HEK293 (cell line): Measurements from ENCODE around the gene RBM34.
"Not testable (repeated sequence)": the region's sequence is repeated elsewhere in the genome, so short reads cannot be mapped to it uniquely, and the experiment has no call there.

Source experiments
- CTCF ChIA-PET: fragments of 350-600 bp; formaldehyde crosslinking; extraction: SDS; loops from one replicate; lab custom pipeline; 2021; ENCODE audit warnings: antibody characterized with exemption; lab: Yijun Ruan, JAX
- POLR2A ChIA-PET: fragments of 300-600 bp; formaldehyde crosslinking; extraction: SDS; loops from one replicate; lab custom pipeline; 2020; ENCODE audit warnings: antibody characterized with exemption, inconsistent platforms; lab: Yijun Ruan, JAX
- H3K27ac ChIP-seq: fragments of 200-500 bp; sonication (Bioruptor generic); 2 replicates; pipeline ENCODE4 v1.5.1; 2014; ENCODE audit warnings: low read depth, low read length, control low read depth, inconsistent platforms; ENCODE audit errors: extremely low read depth
- H3K36me3 ChIP-seq, 2 experiments: fragments of 200-500 bp in 1 of 2; sonication (Bioruptor generic) in 1 of 2; 1 replicate in 1 of 2; 2 replicates in 1 of 2; pipeline ENCODE4 v1.5.1; 2014 to 2017; ENCODE audit warnings: inconsistent platforms in 2 of 2, low read length in 2 of 2; ENCODE audit not compliant: control insufficient read depth in 2 of 2, insufficient read depth in 1 of 2
- H3K4me1 ChIP-seq: fragments of 200-500 bp; sonication (Bioruptor generic); 2 replicates; pipeline ENCODE4 v1.5.1; 2014; ENCODE audit warnings: mild to moderate bottlenecking, low read length, inconsistent platforms; ENCODE audit not compliant: control insufficient read depth, insufficient read depth
- H3K4me3 ChIP-seq: 2 replicates; pipeline ENCODE4 v1.5.1; 2011; ENCODE audit warnings: low read depth, mild to moderate bottlenecking, control low read depth, low read length, moderate library complexity
- H3K9me3 ChIP-seq: fragments of 200-500 bp; sonication (Bioruptor generic); 2 replicates; pipeline ENCODE4 v1.5.1; 2014; ENCODE audit warnings: low read depth, low read length, inconsistent platforms; ENCODE audit not compliant: control insufficient read depth, insufficient read depth
- BCL11B ChIP-seq: fragments of 450-650 bp; formaldehyde crosslinking; IDR thresholded peaks from 2 replicates; pipeline ENCODE4 v1.5.1; 2016; ENCODE audit warnings: low read depth, missing biosample characterization, missing genetic modification characterization
- IKZF3 ChIP-seq: fragments of 450-650 bp; IDR thresholded peaks from 2 replicates; pipeline ENCODE4 v1.5.0; 2018; ENCODE audit warnings: missing biosample characterization, mild to moderate bottlenecking, missing genetic modification characterization, moderate library complexity
- KLF1 ChIP-seq: fragments of 450-650 bp; formaldehyde crosslinking; IDR thresholded peaks from 2 replicates; pipeline ENCODE4 v1.5.1; 2016; ENCODE audit warnings: missing biosample characterization, missing genetic modification characterization
- KLF8 ChIP-seq: fragments of 450-650 bp; formaldehyde crosslinking; IDR thresholded peaks from 2 replicates; pipeline ENCODE4 v1.5.1; 2016; ENCODE audit warnings: missing biosample characterization, missing genetic modification characterization
- PRDM1 ChIP-seq: fragments of 450-650 bp; formaldehyde crosslinking; IDR thresholded peaks from 2 replicates; pipeline ENCODE4; 2016; ENCODE audit warnings: missing biosample characterization, missing genetic modification characterization
- SCRT2 ChIP-seq: fragments of 450-650 bp; formaldehyde crosslinking; IDR thresholded peaks from 2 replicates; pipeline ENCODE4 v1.5.1; 2016; ENCODE audit warnings: missing biosample characterization, missing genetic modification characterization
- ZBTB17 ChIP-seq: fragments of 450-650 bp; formaldehyde crosslinking; IDR thresholded peaks from 2 replicates; pipeline ENCODE4 v1.5.1; 2016; ENCODE audit warnings: missing biosample characterization, missing genetic modification characterization
- ZNF121 ChIP-seq: fragments of 450-650 bp; formaldehyde crosslinking; IDR thresholded peaks from 2 replicates; pipeline ENCODE4 v1.5.1; 2016; ENCODE audit warnings: missing biosample characterization, missing genetic modification characterization
- ZNF157 ChIP-seq: fragments of 450-650 bp; formaldehyde crosslinking; IDR thresholded peaks from 2 replicates; pipeline ENCODE4 v1.5.1; 2016; ENCODE audit warnings: missing biosample characterization, missing genetic modification characterization
- ZNF16 ChIP-seq: fragments of 450-650 bp; formaldehyde crosslinking; IDR thresholded peaks from 2 replicates; pipeline ENCODE4 v1.5.1; 2016; ENCODE audit warnings: low read depth, missing biosample characterization, missing genetic modification characterization
- ZNF174 ChIP-seq: fragments of 450-650 bp; formaldehyde crosslinking; IDR thresholded peaks from 2 replicates; pipeline ENCODE4 v1.5.0; 2017; ENCODE audit warnings: missing biosample characterization, mild to moderate bottlenecking, missing genetic modification characterization
- ZNF175 ChIP-seq: fragments of 450-650 bp; formaldehyde crosslinking; IDR thresholded peaks from 2 replicates; pipeline ENCODE4 v1.5.1; 2016; ENCODE audit warnings: missing biosample characterization, missing genetic modification characterization
- ZNF221 ChIP-seq: fragments of 450-650 bp; formaldehyde crosslinking; IDR thresholded peaks from 2 replicates; pipeline ENCODE4 v1.5.1; 2017; ENCODE audit warnings: missing biosample characterization, missing genetic modification characterization, borderline replicate concordance
- ZNF785 ChIP-seq: fragments of 450-650 bp; formaldehyde crosslinking; IDR thresholded peaks from 2 replicates; pipeline ENCODE4 v1.5.1; 2016; ENCODE audit warnings: missing biosample characterization, missing genetic modification characterization
- ZNF792 ChIP-seq: fragments of 450-650 bp; formaldehyde crosslinking; IDR thresholded peaks from 2 replicates; pipeline ENCODE4 v1.5.1; 2016; ENCODE audit warnings: missing biosample characterization, missing genetic modification characterization
- ZNF830 ChIP-seq: fragments of 450-650 bp; IDR thresholded peaks from 2 replicates; pipeline ENCODE4 v1.5.0; 2018; ENCODE audit warnings: missing biosample characterization, missing genetic modification characterization, low read depth, mild to moderate bottlenecking, moderate library complexity
- TF ChIP-seq, protein P1 (sequence below): fragments of 450-650 bp; formaldehyde crosslinking; IDR thresholded peaks from 2 replicates; pipeline ENCODE4 v1.5.1; 2016; ENCODE audit warnings: missing biosample characterization, missing genetic modification characterization
- TF ChIP-seq, protein P2 (sequence below): fragments of 450-650 bp; formaldehyde crosslinking; IDR thresholded peaks from 2 replicates; pipeline ENCODE4 v1.5.0; 2017; ENCODE audit warnings: missing biosample characterization, missing genetic modification characterization, borderline replicate concordance
- TF ChIP-seq, protein P3 (sequence below): fragments of 450-650 bp; formaldehyde crosslinking; conservative IDR thresholded peaks from 2 replicates; pipeline ENCODE4 v1.5.1; 2016; ENCODE audit warnings: low read depth, missing biosample characterization, missing genetic modification characterization

Gene RBM34

DNA sequence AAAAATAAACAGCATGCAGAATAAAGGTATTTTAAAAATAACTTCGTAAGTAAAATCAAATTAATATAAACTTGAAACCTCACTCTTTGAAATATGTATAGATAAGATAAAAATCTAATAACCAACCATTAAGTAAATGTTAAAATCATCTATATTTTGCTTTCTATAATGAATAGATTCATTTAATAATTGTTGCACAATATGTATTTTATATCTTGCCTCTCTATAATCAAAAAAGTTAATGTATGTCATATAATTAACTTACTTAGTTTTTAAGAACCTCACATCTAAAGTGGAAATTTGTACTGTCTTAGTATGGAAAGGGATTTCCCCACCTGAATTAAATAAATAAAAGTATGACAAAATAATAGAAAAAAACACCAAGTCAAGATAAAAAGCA, 42.4 kb upstream of the RBM34 start (continued):
- TF ChIP-seq KLF8 (tag by site-specific recombination) (no peak), ZNF221 (tag by site-specific recombination) (no peak), ZNF157 (tag by site-specific recombination) (no peak), ZNF175 (tag by site-specific recombination) (no peak), BCL11B (tag by site-specific recombination) (no peak), ZNF16 (tag by site-specific recombination) (no peak)

DNA sequence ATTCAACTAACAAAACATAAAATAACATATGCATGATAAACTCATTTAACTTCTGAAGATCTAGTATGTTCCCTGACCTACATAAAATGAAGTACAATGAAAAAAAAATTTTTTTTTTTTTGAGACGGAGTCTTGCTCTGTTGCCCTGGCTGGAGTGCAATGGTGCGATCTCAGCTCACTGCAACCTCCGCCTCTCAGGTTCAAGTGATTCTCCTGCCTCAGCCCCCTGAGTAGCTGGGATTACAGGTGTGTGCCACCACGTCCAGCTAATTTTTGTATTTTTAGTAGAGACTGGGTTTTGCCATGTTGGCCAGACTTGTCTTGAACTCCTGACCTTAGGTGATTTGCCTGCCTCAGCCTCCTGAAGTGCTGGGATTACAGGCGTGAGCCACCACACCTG, 41.4 kb upstream of the RBM34 start:
- peak; percentile 77 for TF ChIP-seq ZNF121 (tag by site-specific recombination)
- peaks cover 13 to 38% of the 10 kb centered on the region in 2 experiments for H3K36me3 ChIP-seq
- H3K4me1 ChIP-seq, H3K27ac ChIP-seq, H3K4me3 ChIP-seq, H3K9me3 ChIP-seq, POLR2A ChIA-PET: not testable (repeated sequence)
- CTCF ChIA-PET = interaction anchor here (1.2 kb wide), 1 partner anchor 13 kb away, joined by 4 read pairs; no protein-coding TSS in a partner anchor

DNA sequence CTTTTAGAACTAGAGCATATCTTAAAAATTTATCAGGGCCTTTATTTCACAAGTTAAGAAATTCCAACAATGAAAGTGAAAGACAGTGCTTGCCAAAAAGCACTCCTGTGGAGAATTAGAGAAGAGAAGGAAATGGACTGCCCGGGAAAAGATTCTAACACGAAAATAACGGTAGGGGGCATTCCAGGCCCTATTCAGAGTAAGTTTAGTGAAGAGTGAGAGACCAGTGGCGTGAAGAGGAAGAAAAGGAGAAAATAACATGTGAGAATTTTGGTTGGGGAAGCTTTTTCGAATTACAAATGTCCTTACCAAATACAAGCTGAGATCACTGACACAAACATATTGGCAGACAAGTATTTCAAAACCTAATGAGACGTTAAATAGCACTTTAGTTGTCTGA, 38.4 kb upstream of the RBM34 start:
- no peaks in the 10 kb centered on the region for H3K9me3 ChIP-seq
- TF ChIP-seq IKZF3 (tag by site-specific recombination) (no peak), ZBTB17 (no peak), PRDM1 (tag by site-specific recombination) (peak; percentile 91)
- TF ChIP-seq, protein P1, sequence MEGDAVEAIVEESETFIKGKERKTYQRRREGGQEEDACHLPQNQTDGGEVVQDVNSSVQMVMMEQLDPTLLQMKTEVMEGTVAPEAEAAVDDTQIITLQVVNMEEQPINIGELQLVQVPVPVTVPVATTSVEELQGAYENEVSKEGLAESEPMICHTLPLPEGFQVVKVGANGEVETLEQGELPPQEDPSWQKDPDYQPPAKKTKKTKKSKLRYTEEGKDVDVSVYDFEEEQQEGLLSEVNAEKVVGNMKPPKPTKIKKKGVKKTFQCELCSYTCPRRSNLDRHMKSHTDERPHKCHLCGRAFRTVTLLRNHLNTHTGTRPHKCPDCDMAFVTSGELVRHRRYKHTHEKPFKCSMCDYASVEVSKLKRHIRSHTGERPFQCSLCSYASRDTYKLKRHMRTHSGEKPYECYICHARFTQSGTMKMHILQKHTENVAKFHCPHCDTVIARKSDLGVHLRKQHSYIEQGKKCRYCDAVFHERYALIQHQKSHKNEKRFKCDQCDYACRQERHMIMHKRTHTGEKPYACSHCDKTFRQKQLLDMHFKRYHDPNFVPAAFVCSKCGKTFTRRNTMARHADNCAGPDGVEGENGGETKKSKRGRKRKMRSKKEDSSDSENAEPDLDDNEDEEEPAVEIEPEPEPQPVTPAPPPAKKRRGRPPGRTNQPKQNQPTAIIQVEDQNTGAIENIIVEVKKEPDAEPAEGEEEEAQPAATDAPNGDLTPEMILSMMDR (tag by site-specific recombination) = peak; percentile 51; the same call in 1 of the 2 replicates
- no peak overlapping the region for H3K27ac ChIP-seq
- peaks cover 19 to 49% of the 10 kb centered on the region in 2 experiments for H3K36me3 ChIP-seq
- POLR2A ChIA-PET = no interaction called here
- CTCF ChIA-PET = no interaction called here
- H3K4me1 ChIP-seq = no peaks in the 10 kb centered on the region
- H3K4me3 ChIP-seq = no peak overlapping the region

DNA sequence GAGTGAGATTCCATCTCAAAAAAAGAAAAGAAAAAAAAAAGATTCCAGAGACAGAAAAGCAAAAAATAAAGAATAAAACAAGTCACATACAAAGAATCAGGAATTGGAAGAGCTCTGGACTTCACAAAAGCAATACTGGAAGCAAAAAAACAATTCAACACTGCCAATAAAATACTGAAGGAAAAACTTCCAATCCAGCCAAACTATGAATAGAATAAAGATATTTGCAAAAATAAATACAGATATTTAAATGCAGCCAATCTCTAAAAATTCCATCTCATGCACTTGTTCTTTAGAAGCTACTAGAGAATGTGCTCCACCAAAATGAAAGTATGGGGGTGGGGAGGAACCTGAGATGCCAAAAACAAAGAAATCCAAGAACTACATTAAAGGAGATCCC, 29.4 kb upstream of the RBM34 start:
- CTCF ChIA-PET = interaction anchor here (0.6 kb wide), 2 partner anchors 87 to 1037 kb away, joined by 3 read pairs; no protein-coding TSS in a partner anchor
- TF ChIP-seq ZNF792 (tag by site-specific recombination) (no peak), KLF1 (tag by site-specific recombination) (no peak), SCRT2 (tag by site-specific recombination) (no peak), ZNF830 (no peak), ZNF174 (no peak), ZNF785 (tag by site-specific recombination) (no peak)
- TF ChIP-seq, protein P2, sequence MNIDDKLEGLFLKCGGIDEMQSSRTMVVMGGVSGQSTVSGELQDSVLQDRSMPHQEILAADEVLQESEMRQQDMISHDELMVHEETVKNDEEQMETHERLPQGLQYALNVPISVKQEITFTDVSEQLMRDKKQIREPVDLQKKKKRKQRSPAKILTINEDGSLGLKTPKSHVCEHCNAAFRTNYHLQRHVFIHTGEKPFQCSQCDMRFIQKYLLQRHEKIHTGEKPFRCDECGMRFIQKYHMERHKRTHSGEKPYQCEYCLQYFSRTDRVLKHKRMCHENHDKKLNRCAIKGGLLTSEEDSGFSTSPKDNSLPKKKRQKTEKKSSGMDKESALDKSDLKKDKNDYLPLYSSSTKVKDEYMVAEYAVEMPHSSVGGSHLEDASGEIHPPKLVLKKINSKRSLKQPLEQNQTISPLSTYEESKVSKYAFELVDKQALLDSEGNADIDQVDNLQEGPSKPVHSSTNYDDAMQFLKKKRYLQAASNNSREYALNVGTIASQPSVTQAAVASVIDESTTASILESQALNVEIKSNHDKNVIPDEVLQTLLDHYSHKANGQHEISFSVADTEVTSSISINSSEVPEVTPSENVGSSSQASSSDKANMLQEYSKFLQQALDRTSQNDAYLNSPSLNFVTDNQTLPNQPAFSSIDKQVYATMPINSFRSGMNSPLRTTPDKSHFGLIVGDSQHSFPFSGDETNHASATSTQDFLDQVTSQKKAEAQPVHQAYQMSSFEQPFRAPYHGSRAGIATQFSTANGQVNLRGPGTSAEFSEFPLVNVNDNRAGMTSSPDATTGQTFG (tag by site-specific recombination) = no peak
- TF ChIP-seq, protein P3, sequence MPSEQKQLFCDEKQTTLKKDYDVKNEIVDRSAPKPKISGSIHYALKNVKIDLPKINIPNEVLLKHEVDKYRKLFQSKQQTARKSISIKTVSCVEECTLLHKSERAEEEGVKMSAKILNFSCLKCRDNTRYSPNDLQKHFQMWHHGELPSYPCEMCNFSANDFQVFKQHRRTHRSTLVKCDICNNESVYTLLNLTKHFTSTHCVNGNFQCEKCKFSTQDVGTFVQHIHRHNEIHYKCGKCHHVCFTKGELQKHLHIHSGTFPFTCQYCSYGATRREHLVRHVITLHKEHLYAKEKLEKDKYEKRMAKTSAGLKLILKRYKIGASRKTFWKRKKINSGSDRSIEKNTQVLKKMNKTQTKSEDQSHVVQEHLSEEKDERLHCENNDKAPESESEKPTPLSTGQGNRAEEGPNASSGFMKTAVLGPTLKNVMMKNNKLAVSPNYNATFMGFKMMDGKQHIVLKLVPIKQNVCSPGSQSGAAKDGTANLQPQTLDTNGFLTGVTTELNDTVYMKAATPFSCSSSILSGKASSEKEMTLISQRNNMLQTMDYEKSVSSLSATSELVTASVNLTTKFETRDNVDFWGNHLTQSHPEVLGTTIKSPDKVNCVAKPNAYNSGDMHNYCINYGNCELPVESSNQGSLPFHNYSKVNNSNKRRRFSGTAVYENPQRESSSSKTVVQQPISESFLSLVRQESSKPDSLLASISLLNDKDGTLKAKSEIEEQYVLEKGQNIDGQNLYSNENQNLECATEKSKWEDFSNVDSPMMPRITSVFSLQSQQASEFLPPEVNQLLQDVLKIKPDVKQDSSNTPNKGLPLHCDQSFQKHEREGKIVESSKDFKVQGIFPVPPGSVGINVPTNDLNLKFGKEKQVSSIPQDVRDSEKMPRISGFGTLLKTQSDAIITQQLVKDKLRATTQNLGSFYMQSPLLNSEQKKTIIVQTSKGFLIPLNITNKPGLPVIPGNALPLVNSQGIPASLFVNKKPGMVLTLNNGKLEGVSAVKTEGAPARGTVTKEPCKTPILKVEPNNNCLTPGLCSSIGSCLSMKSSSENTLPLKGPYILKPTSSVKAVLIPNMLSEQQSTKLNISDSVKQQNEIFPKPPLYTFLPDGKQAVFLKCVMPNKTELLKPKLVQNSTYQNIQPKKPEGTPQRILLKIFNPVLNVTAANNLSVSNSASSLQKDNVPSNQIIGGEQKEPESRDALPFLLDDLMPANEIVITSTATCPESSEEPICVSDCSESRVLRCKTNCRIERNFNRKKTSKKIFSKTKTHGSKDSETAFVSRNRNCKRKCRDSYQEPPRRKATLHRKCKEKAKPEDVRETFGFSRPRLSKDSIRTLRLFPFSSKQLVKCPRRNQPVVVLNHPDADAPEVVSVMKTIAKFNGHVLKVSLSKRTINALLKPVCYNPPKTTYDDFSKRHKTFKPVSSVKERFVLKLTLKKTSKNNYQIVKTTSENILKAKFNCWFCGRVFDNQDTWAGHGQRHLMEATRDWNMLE = no peak
- peaks cover 50 to 56% of the 10 kb centered on the region in 2 experiments for H3K36me3 ChIP-seq
- H3K9me3 ChIP-seq = no peaks in the 10 kb centered on the region
- no peak overlapping the region for H3K27ac ChIP-seq
- no peak overlapping the region for H3K4me3 ChIP-seq
- POLR2A ChIA-PET = interaction anchor here (0.5 kb wide), 1 partner anchor 27 kb away, joined by 6 read pairs; no protein-coding TSS in a partner anchor
- no peaks in the 10 kb centered on the region for H3K4me1 ChIP-seq
